GM18951 (cell line): ENCODE results near the gene UHRF1.
"Not testable (repeated sequence)": the region's sequence is repeated elsewhere in the genome, so short reads cannot be mapped to it uniquely, and the experiment has no call there.

Source experiments
- POLR2A ChIP-seq: IDR thresholded peaks from 4 replicates; pipeline ENCODE4 v1.6.1; 2011; ENCODE audit warnings: mild to moderate bottlenecking; ENCODE audit not compliant: insufficient read length, insufficient read depth; ENCODE audit errors: extremely low read depth
- in situ Hi-C: fragments of 300-500 bp; cut with MboI; formaldehyde crosslinking; loops from one replicate; pipeline ENCODE4 v1.12.0; 2022; ENCODE audit warnings: low sequenced_read_pairs, mixed read lengths, inconsistent platforms; ENCODE audit not compliant: unreplicated experiment

The UHRF1 gene

GRCh38 chr19:4889034-4889815, 20.1 kb upstream of the UHRF1 start:
- in situ Hi-C loops, result no loop called here
- TF ChIP-seq POLR2A, result no peak

- in situ Hi-C loops, result no loop called here
- no peak for TF ChIP-seq POLR2A
These were observed 18.2 kb upstream of the UHRF1 start for GRCh38 chr19:4891066-4891465.

GRCh38 chr19:4892962-4893361, 16.3 kb upstream of the UHRF1 start:
- in situ Hi-C loops, result not testable (repeated sequence)

- TF ChIP-seq POLR2A, result no peak
- in situ Hi-C loops, result no loop called here
These were observed 12.9 kb upstream of the UHRF1 start for GRCh38 chr19:4896372-4896771.

GRCh38 chr19:4897146-4897545, 12.2 kb upstream of the UHRF1 start:
- in situ Hi-C loops, result no loop called here
- no peak for TF ChIP-seq POLR2A

GRCh38 chr19:4900879-4901278, 8.4 kb upstream of the UHRF1 start:
- in situ Hi-C loops, result not testable (repeated sequence)

- no peak for TF ChIP-seq POLR2A
- in situ Hi-C loops, result no loop called here
These were observed 6.5 kb upstream of the UHRF1 start, which contains the start of gene ARRDC5 for GRCh38 chr19:4902796-4903195. TSS of gene ARRDC5 (minus strand) at chr19:4902896. CDS start at chr19:4902825, 71 bp downstream.

GRCh38 chr19:4904481-4904880, 4.8 kb upstream of the UHRF1 start:
- no peak for TF ChIP-seq POLR2A
- in situ Hi-C loops, result no loop called here

GRCh38 chr19:4906963-4907362, 2.3 kb upstream of the UHRF1 start:
- no peak for TF ChIP-seq POLR2A
- in situ Hi-C loops, result no loop called here

- in situ Hi-C loops, result no loop called here
- TF ChIP-seq POLR2A, result no peak
These were observed 941 bp upstream of the UHRF1 start for GRCh38 chr19:4908360-4908759.

GRCh38 chr19:4908781-4909155, 533 bp upstream of the UHRF1 start:
- TF ChIP-seq POLR2A, result no peak
- in situ Hi-C loops, result no loop called here

GRCh38 chr19:4909897-4910593, 744 bp downstream of the UHRF1 start:
- TF ChIP-seq POLR2A, result no peak
- in situ Hi-C loops, result no loop called here

GRCh38 chr19:4910594-4911281, 1.4 kb downstream of the UHRF1 start:
- no peak for TF ChIP-seq POLR2A
- in situ Hi-C loops, result no loop called here

- TF ChIP-seq POLR2A, result no peak
- in situ Hi-C loops, result no loop called here
These were observed 2.0 kb downstream of the UHRF1 start for GRCh38 chr19:4911314-4911713.
